ENCODE measurements around the gene ZNF587B. TPM values are rescaled to one million over a fixed set of nuclear protein-coding genes. Genes with fewer than 3 reads are reported as not detected.
"Not testable (repeated sequence)": the region's sequence is repeated elsewhere in the genome, so short reads cannot be mapped to it uniquely, and the experiment has no call there.

The ZNF587B gene
- total RNA-seq, 1 experiment from 2014 or later = 20.0 TPM

GRCh38 chr19:57850553-57851017 is 20.5 kb downstream of the ZNF587B start:
- H3K36me3 ChIP-seq (ENCODE audit: insufficient read depth, low read length, poor library complexity, severe bottlenecking) = peaks cover 21% of the 10 kb centered on the region
- no TSS peak for BruUV-seq (replicated peaks)
- H3K4me3 ChIP-seq (ENCODE audit: low read depth, low read length, poor library complexity, severe bottlenecking) = peak overlapping the region; percentile 81
- ChIA-PET POLR2A (ENCODE audit: low non-redundant PET) (no interaction called here), CTCF (no interaction called here)
- intact Hi-C loops (cut with micrococcal nuclease; ENCODE audit: unreplicated experiment) = no loop called here
- peak; percentile 58 for DNase-seq (ENCODE audit: low spot score)
- no peak for TF ChIP-seq EZH2 (IDR thresholded peaks at IDR 0.05; ENCODE audit: borderline replicate concordance, low read depth, low read length, poor library complexity, severe bottlenecking)
- H3K4me1 ChIP-seq (ENCODE audit: insufficient read depth, low read length, poor library complexity, severe bottlenecking) = no peaks in the 10 kb centered on the region
- no peaks in the 10 kb centered on the region for H3K27me3 ChIP-seq (replicated peaks; ENCODE audit: insufficient read depth, low read depth, low read length, poor library complexity)
- H3K27ac ChIP-seq (ENCODE audit: low read depth, low read length, poor library complexity, severe bottlenecking) = peak overlapping the region; percentile 86
- no peaks in the 10 kb centered on the region for H3K9me3 ChIP-seq (ENCODE audit: low read depth, low read length, poor library complexity, severe bottlenecking)

- DNase-seq (ENCODE audit: low spot score); BruUV-seq (replicated peaks); intact Hi-C loops (cut with micrococcal nuclease; ENCODE audit: unreplicated experiment); H3K27ac ChIP-seq (ENCODE audit: low read depth, low read length, poor library complexity, severe bottlenecking); H3K4me1 ChIP-seq (ENCODE audit: insufficient read depth, low read length, poor library complexity, severe bottlenecking); H3K9me3 ChIP-seq (ENCODE audit: low read depth, low read length, poor library complexity, severe bottlenecking); POLR2A ChIA-PET (ENCODE audit: low non-redundant PET); H3K27me3 ChIP-seq (replicated peaks; ENCODE audit: insufficient read depth, low read depth, low read length, poor library complexity): not testable (repeated sequence)
- Histone ChIP-seq H3K36me3 (ENCODE audit: insufficient read depth, low read length, poor library complexity, severe bottlenecking) (peaks cover 25% of the 10 kb centered on the region), H3K4me3 (ENCODE audit: low read depth, low read length, poor library complexity, severe bottlenecking) (peak overlapping the region; percentile 81)
- CTCF ChIA-PET = interaction anchor here (0.6 kb wide), 1 partner anchor 22 kb away, joined by 8 read pairs; no protein-coding TSS in a partner anchor
These were observed 21.9 kb downstream of the ZNF587B start for GRCh38 chr19:57851812-57852603.

DNA sequence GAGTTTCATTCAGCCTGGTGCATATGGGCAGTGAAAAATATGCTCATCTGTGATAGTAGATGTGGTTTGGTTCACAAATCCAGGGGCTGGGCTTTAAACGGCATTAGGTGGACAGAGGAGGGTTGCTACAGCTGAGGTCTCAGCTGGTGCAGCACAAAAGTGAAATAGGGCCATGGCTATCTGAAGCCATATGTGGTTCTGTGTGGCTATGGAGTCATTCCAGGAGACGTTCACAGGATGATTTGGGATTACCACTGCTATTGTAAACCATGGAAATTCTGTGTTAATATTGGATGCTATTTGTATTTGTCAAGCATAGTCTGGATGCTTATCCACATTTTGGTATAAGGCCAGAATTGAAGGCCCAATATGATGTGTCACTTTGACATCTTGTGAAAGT is 24.0 kb downstream of the ZNF587B start:
- intact Hi-C loops (cut with micrococcal nuclease; ENCODE audit: unreplicated experiment); DNase-seq (ENCODE audit: low spot score); H3K4me1 ChIP-seq (ENCODE audit: insufficient read depth, low read length, poor library complexity, severe bottlenecking); H3K27ac ChIP-seq (ENCODE audit: low read depth, low read length, poor library complexity, severe bottlenecking); CTCF ChIA-PET; POLR2A ChIA-PET (ENCODE audit: low non-redundant PET); H3K4me3 ChIP-seq (ENCODE audit: low read depth, low read length, poor library complexity, severe bottlenecking); H3K27me3 ChIP-seq (replicated peaks; ENCODE audit: insufficient read depth, low read depth, low read length, poor library complexity); H3K9me3 ChIP-seq (ENCODE audit: low read depth, low read length, poor library complexity, severe bottlenecking); BruUV-seq (replicated peaks): not testable (repeated sequence)
- peaks cover 40% of the 10 kb centered on the region for H3K36me3 ChIP-seq (ENCODE audit: insufficient read depth, low read length, poor library complexity, severe bottlenecking)

DNA sequence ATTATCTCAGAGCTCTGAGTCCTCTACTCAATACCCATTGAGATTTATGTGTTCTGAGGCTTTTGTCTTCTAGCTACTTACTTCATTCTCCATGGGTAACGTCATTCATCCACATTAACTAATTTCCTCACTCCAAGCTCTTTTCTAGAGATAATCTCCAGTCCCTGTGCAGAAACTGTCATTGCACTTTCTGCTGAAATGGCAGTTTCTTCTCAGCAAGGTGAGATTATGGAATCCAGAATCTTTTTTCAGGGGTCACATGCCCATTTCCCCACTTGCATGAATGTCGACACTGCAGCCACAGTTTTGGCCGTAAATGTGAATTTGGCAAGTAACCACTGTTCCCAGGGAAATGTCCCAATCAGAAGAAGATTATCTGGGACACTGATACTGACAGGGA is 32.3 kb downstream of the ZNF587B start:
- CTCF ChIA-PET; H3K4me3 ChIP-seq (ENCODE audit: low read depth, low read length, poor library complexity, severe bottlenecking): not testable (repeated sequence)
- POLR2A ChIA-PET (ENCODE audit: low non-redundant PET) = interaction anchor here (0.6 kb wide), 1 partner anchor 290 kb away, joined by 5 read pairs; no protein-coding TSS in a partner anchor

DNA sequence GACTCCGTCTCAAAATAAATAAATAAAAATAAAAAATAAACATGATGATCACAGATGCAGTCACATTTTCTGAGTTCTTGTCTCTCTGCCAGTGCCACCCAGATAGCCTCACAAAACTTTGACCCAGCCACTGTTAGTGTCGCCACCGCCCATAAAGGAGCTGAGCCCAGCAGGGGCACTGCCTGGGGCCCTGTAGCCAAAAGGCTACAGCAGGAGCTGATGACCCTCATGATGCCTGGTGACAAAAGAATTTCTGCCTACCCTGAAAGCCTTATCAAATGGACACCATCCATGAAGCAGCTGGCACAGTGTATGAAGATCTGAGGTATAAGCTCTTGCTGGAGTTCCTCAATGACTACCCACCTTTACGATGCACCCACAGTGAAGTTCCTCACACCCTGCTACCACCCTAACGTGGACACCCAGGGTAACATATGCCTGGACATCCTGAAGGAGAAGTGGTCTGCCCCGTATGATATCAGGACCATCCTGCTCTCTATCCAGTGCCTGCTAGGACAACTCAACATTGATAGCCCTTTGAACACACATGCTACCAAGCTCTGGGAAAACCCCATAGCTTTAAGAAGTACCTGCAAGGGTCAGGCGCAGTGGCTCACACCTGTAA is 37.9 kb downstream of the ZNF587B start:
- ChIA-PET POLR2A (ENCODE audit: low non-redundant PET) (no interaction called here), CTCF (no interaction called here)
- no peak for TF ChIP-seq EZH2 (IDR thresholded peaks at IDR 0.05; ENCODE audit: borderline replicate concordance, low read depth, low read length, poor library complexity, severe bottlenecking)
- no peak for DNase-seq (ENCODE audit: low spot score)
- Histone ChIP-seq H3K9me3 (ENCODE audit: low read depth, low read length, poor library complexity, severe bottlenecking) (peaks cover 64% of the 10 kb centered on the region), H3K27ac (ENCODE audit: low read depth, low read length, poor library complexity, severe bottlenecking) (no peak overlapping the region), H3K4me3 (ENCODE audit: low read depth, low read length, poor library complexity, severe bottlenecking) (no peak overlapping the region), H3K27me3 (replicated peaks; ENCODE audit: insufficient read depth, low read depth, low read length, poor library complexity) (no peaks in the 10 kb centered on the region), H3K4me1 (ENCODE audit: insufficient read depth, low read length, poor library complexity, severe bottlenecking) (no peaks in the 10 kb centered on the region), H3K36me3 (ENCODE audit: insufficient read depth, low read length, poor library complexity, severe bottlenecking) (peaks cover 76% of the 10 kb centered on the region)
- BruUV-seq (replicated peaks) = no TSS peak
- intact Hi-C loops (cut with micrococcal nuclease; ENCODE audit: unreplicated experiment) = no loop called here

More for the DNA sequence above, 32.3 kb downstream of the ZNF587B start:
- Histone ChIP-seq H3K36me3 (ENCODE audit: insufficient read depth, low read length, poor library complexity, severe bottlenecking) (peaks cover 89% of the 10 kb centered on the region), H3K9me3 (ENCODE audit: low read depth, low read length, poor library complexity, severe bottlenecking) (peaks cover 63% of the 10 kb centered on the region)
- intact Hi-C loops (cut with micrococcal nuclease; ENCODE audit: unreplicated experiment); DNase-seq (ENCODE audit: low spot score); H3K27ac ChIP-seq (ENCODE audit: low read depth, low read length, poor library complexity, severe bottlenecking); H3K27me3 ChIP-seq (replicated peaks; ENCODE audit: insufficient read depth, low read depth, low read length, poor library complexity); BruUV-seq (replicated peaks); H3K4me1 ChIP-seq (ENCODE audit: insufficient read depth, low read length, poor library complexity, severe bottlenecking): not testable (repeated sequence)

DNA sequence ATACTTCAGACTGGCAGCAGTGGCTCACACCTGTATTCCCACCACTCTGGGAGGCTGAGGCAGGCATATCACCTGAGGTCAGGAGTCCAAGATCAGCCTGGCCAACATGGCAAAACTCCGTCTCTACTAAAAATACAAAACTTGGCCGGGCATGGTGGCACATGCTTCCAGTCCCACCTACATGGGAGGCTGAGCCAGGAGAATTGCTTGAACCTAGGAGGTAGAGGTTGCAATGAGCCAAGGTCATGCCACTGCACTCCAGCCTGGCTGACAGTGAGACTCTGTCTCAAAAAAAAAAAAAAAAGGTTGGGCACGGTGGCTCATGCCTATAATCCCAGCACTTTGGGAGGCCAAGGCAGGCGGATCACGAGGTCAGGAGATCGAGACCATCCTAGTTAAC is 39.6 kb downstream of the ZNF587B start:
- H3K4me1 ChIP-seq (ENCODE audit: insufficient read depth, low read length, poor library complexity, severe bottlenecking); H3K27ac ChIP-seq (ENCODE audit: low read depth, low read length, poor library complexity, severe bottlenecking); H3K4me3 ChIP-seq (ENCODE audit: low read depth, low read length, poor library complexity, severe bottlenecking); intact Hi-C loops (cut with micrococcal nuclease; ENCODE audit: unreplicated experiment); POLR2A ChIA-PET (ENCODE audit: low non-redundant PET); DNase-seq (ENCODE audit: low spot score); CTCF ChIA-PET; H3K27me3 ChIP-seq (replicated peaks; ENCODE audit: insufficient read depth, low read depth, low read length, poor library complexity); BruUV-seq (replicated peaks): not testable (repeated sequence)
- H3K9me3 ChIP-seq (ENCODE audit: low read depth, low read length, poor library complexity, severe bottlenecking) = peaks cover 72% of the 10 kb centered on the region
- peaks cover 79% of the 10 kb centered on the region for H3K36me3 ChIP-seq (ENCODE audit: insufficient read depth, low read length, poor library complexity, severe bottlenecking)

Data from A673 (cell line).